Ascending aorta (tissue), 2 donors: ENCODE measurements around the gene HEMGN. TPM values are rescaled to one million over a fixed set of nuclear protein-coding genes. Genes with fewer than 3 reads are reported as not detected.
"Not testable (repeated sequence)": the region's sequence is repeated elsewhere in the genome, so short reads cannot be mapped to it uniquely, and the experiment has no call there.

Experiments used
- DNase-seq, 2 donors: peaks; one replicate each; pipeline ENCODE4 v3.0.0-alpha.2; 2019; ENCODE audit warnings: low spot score in 2 of 2
- H3K27ac ChIP-seq, 2 donors: fragments of 200-600 bp; sonication (generic); one replicate each; pipeline ENCODE4 v1.5.1; 2016 to 2017; ENCODE audit warnings: mild to moderate bottlenecking in 1 of 2
- H3K27me3 ChIP-seq: fragments of 200-600 bp; sonication (generic); one replicate; pipeline ENCODE4 v1.5.1; 2017
- H3K36me3 ChIP-seq, 2 donors: fragments of 200-600 bp; sonication (generic); one replicate each; pipeline ENCODE4 v1.5.1; 2016
- H3K4me1 ChIP-seq, 2 donors: fragments of 200-600 bp; sonication (generic); one replicate each; pipeline ENCODE4 v1.5.1; 2016 to 2017; ENCODE audit warnings: mild to moderate bottlenecking in 1 of 2
- H3K4me3 ChIP-seq, 2 donors: fragments of 200-600 bp; sonication (generic); one replicate each; pipeline ENCODE4 v1.5.1; 2016 to 2017; ENCODE audit warnings: mild to moderate bottlenecking in 1 of 2
- H3K9me3 ChIP-seq, 2 donors: fragments of 200-600 bp; sonication (generic); one replicate each; pipeline ENCODE4 v1.5.1; 2016
- intact Hi-C: fragments of 100-400 bp; cut with DNase I; formaldehyde crosslinking; loops from one replicate; pipeline ENCODE4 v1.15.1; 2023
- total RNA-seq: library from RNA; depleted of rRNA; stranded (reverse); fragments of >200 nt; gene quantifications from one replicate; pipeline ENCODE4 v1.1.0, GENCODE V29; 2016
- TF ChIP-seq, protein P1 (sequence below), 3 experiments: fragments of 200-600 bp in 2 of 3; fragments of 450-650 bp in 1 of 3; sonication (generic) in 2 of 3; IDR thresholded peaks; one replicate each; pipeline ENCODE4 v1.5.1; 2016 to 2019; ENCODE audit warnings: antibody characterized with exemption in 3 of 3, mild to moderate bottlenecking in 1 of 3, moderate library complexity in 1 of 3

Gene HEMGN
- total RNA-seq, 1 donor from 2014 or later, result not detected

DNA sequence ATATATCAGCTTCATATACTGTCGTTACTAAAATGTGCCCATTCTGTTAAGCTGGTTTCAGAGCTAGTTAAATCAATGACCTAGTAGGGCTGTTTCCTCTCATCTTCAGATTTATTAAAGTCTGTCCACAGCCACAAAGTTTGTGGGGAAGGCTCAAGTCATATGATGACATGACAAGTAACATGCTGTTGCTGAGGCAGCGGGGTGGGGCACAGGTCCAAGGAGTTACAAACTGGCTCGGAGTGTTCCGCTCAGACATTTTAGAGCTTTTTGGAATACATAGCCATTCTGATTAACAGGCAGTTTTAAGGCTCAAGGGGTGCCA, 42.5 kb upstream of the HEMGN start:
- no peak for DNase-seq
- intact Hi-C loops, result loop anchor here (5.0 to 10.0 kb wide), 3 partner anchors 278 to 814 kb away; partner anchors contain the start of genes ANKS6 and TDRD7
- H3K27ac ChIP-seq, result no peak overlapping the region
- H3K4me1 ChIP-seq, result peaks cover 6 to 7% of the 10 kb centered on the region in 2 donors
- H3K36me3 ChIP-seq, result no peaks in the 10 kb centered on the region
- no peaks in the 10 kb centered on the region for H3K9me3 ChIP-seq
- H3K4me3 ChIP-seq, result no peak overlapping the region
- TF ChIP-seq, protein P1, sequence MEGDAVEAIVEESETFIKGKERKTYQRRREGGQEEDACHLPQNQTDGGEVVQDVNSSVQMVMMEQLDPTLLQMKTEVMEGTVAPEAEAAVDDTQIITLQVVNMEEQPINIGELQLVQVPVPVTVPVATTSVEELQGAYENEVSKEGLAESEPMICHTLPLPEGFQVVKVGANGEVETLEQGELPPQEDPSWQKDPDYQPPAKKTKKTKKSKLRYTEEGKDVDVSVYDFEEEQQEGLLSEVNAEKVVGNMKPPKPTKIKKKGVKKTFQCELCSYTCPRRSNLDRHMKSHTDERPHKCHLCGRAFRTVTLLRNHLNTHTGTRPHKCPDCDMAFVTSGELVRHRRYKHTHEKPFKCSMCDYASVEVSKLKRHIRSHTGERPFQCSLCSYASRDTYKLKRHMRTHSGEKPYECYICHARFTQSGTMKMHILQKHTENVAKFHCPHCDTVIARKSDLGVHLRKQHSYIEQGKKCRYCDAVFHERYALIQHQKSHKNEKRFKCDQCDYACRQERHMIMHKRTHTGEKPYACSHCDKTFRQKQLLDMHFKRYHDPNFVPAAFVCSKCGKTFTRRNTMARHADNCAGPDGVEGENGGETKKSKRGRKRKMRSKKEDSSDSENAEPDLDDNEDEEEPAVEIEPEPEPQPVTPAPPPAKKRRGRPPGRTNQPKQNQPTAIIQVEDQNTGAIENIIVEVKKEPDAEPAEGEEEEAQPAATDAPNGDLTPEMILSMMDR (IDR thresholded peaks at IDR 0.05), result no peak
- no peaks in the 10 kb centered on the region for H3K27me3 ChIP-seq

DNA sequence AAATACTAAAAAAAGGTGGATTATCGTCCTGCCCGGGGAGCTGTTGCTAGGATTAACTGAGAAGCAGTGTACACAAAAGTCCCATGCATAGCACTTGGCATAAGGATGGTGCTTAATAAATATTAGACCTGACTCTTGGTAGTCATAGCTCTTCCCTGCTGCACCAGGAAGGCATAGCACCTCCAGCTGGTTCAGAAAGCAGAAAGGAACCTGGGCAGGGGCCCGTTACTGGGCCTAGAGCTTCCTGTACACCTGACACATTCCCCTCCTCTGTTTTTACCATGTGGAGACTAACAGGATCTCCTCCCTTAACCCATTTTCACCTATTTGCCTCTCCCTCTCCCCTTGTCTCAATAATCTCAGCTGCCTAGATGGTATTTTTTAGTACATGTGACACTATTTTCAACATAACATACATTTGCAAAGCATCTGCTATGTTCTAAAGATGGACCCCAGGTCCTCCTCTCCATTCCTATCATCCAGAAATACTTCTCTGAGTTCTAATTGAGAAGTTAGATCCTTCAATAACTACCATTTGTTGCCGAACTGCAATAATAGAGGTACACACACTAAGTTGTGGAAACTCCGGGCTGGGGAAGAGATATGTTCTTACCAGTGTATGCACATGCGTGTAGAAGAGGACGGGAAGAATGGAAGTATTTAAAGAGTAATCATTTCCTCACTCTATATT, 42.0 kb upstream of the HEMGN start:
- intact Hi-C loops, result loop anchor here (5.0 to 10.0 kb wide), 3 partner anchors 278 to 815 kb away; partner anchors contain the start of genes ANKS6 and TDRD7
- no peak for DNase-seq
- Histone ChIP-seq H3K36me3 (no peaks in the 10 kb centered on the region), H3K4me1 (peaks cover 2 to 4% of the 10 kb centered on the region in 2 donors), H3K4me3 (no peak overlapping the region), H3K27ac (no peak overlapping the region), H3K27me3 (no peaks in the 10 kb centered on the region), H3K9me3 (no peaks in the 10 kb centered on the region)
- TF ChIP-seq, protein P1 (IDR thresholded peaks at IDR 0.05), result no peak

DNA sequence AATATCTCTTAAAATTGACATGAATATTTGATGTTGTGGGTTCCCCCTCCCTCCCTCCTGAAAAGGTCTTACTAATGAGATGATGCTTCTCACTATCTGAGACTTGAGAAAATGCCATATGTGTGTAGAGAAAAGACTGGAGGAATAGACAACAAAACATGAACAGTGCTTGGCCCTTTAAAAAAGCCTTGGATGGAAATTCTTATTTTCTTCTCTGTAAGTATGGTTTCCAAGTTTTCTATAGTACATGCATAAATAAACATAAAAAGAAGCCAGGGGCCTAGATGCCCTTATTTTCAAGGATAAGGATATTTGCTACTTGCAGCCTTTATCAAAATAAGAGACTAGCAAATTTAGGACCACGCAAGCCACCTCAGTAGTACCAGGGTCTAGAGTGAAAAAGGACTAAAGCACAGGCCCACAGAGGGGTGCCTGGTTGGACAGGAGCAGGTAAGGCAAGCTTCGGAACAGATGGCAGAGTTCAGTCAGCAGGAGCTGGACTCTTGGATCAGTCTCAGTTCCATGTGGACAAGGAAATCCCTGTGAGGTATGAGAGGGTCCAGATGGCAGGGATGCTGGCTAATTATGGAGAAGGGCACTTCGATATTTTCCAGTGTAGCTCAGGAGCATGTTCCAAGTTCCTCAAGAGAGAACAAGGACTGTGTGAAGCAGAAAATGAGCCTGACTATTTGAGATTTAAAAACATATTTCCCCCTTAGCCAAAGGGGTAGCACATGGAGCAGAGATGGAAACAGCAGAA, 40.6 kb upstream of the HEMGN start:
- no peak for DNase-seq
- Histone ChIP-seq H3K9me3 (no peaks in the 10 kb centered on the region), H3K27me3 (no peaks in the 10 kb centered on the region), H3K27ac (no peak overlapping the region), H3K4me3 (no peak overlapping the region), H3K4me1 (peaks cover 0 to 4% of the 10 kb centered on the region in 2 donors), H3K36me3 (no peaks in the 10 kb centered on the region)
- intact Hi-C loops, result no loop called here
- TF ChIP-seq, protein P1 (IDR thresholded peaks at IDR 0.05), result no peak

DNA sequence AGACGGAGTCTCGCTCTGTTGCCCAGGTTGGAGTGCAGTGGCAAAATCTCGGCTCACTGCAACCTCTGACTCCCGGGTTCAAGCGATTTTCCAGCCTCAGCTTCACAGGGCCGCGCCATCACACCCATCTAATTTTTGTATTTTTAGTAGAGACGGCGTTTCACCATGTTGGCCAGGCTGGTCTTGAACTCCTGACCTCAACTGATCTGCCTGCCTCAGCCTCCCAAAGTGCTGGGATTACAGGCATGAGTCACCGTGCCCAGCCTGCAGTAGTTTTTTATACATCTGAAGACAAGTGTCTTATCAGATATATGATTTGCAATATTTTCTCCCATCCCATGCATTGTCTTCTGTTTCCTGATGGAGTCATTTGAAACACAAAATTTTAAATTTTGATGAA, 38.7 kb upstream of the HEMGN start:
- DNase-seq, H3K4me1 ChIP-seq, H3K9me3 ChIP-seq, H3K27me3 ChIP-seq, intact Hi-C loops, H3K27ac ChIP-seq, H3K36me3 ChIP-seq, H3K4me3 ChIP-seq: not testable (repeated sequence)

DNA sequence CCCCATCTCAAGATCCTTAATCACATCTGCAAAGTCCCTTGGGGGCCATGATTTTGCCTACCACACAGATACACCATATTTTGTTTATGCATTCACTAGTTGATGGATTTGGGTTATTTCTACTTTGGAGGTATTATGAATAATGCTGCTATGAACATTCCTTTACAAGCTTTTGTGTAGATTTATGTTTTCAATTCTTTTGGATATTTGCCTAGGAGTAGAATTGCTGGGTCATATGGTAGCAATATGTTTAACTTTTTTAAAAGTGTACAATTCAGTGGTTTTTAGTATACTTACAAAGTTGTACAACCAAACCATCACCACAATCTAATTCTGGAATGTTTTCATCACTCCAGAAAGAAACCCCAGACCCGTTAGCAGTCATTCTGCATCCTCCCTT, 37.4 kb upstream of the HEMGN start:
- no peak for DNase-seq
- no peaks in the 10 kb centered on the region for H3K4me1 ChIP-seq
- intact Hi-C loops, result no loop called here
- H3K27me3 ChIP-seq, result no peaks in the 10 kb centered on the region
- no peak overlapping the region for H3K4me3 ChIP-seq
- H3K27ac ChIP-seq, result no peak overlapping the region
- H3K9me3 ChIP-seq, result no peaks in the 10 kb centered on the region
- TF ChIP-seq, protein P1 (IDR thresholded peaks at IDR 0.05), result no peak
- no peaks in the 10 kb centered on the region for H3K36me3 ChIP-seq

DNA sequence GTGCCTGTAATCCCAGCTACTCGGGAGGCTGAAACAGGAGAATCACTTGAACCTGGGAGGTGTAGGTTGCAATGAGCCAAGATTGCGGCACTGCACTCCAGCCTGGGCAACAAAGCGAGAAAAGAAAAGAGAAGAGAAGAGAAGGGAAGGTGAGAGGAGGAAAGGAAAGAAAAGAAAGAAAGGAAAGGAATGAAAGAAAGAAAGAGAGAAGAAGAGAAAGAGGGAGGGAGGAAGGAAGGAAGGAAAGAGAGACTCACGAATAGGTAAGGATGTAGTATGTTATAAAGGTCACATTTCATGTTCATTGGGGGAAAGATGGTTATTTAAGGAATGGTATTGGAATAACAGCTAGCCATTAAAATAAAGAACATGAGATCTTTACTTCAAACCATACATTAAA, 34.8 kb upstream of the HEMGN start:
- Histone ChIP-seq H3K4me3 (no peak overlapping the region), H3K9me3 (no peaks in the 10 kb centered on the region), H3K36me3 (no peaks in the 10 kb centered on the region), H3K27me3 (no peaks in the 10 kb centered on the region), H3K27ac (no peak overlapping the region), H3K4me1 (no peaks in the 10 kb centered on the region)
- no peak for DNase-seq
- intact Hi-C loops, result no loop called here
- TF ChIP-seq, protein P1 (IDR thresholded peaks at IDR 0.05), result no peak
